Osteoblast (primary cell): ENCODE data around the gene TFPI. TPM values are rescaled to one million over a fixed set of nuclear protein-coding genes. Genes with fewer than 3 reads are reported as not detected.

Experiments used
- DNase-seq: peaks from one replicate; pipeline ENCODE4 v3.0.0; 2011; ENCODE audit warnings: low spot score, mixed read lengths; ENCODE audit not compliant: insufficient read length; ENCODE audit errors: missing footprints
- H2AFZ ChIP-seq: 2 replicates; pipeline ENCODE4 v1.6.0; 2011; ENCODE audit warnings: mild to moderate bottlenecking, low read length
- H3K27ac ChIP-seq: 2 replicates; pipeline ENCODE4 v1.5.1; 2011; ENCODE audit warnings: mild to moderate bottlenecking, low read depth, low read length, moderate library complexity
- H3K27me3 ChIP-seq: 2 replicates; pipeline ENCODE4 v1.6.0; 2012; ENCODE audit warnings: mild to moderate bottlenecking, control low read depth, inconsistent platforms, low read length, moderate library complexity; ENCODE audit not compliant: insufficient read depth
- H3K36me3 ChIP-seq: 2 replicates; pipeline ENCODE4 v1.5.1; 2011; ENCODE audit warnings: mild to moderate bottlenecking, low read length, control low read depth, moderate library complexity; ENCODE audit not compliant: insufficient read depth
- H3K4me1 ChIP-seq: 2 replicates; pipeline ENCODE4 v1.5.1; 2011; ENCODE audit warnings: mild to moderate bottlenecking, low read length, control low read depth, moderate library complexity; ENCODE audit not compliant: insufficient read depth
- H3K4me2 ChIP-seq: 2 replicates; pipeline ENCODE4 v1.6.0; 2011; ENCODE audit warnings: mild to moderate bottlenecking, low read length; ENCODE audit not compliant: insufficient read depth
- H3K4me3 ChIP-seq: fragments of 200-600 bp; sonication (generic); 3 replicates; pipeline ENCODE4 v1.5.1; 2012; ENCODE audit warnings: mild to moderate bottlenecking, low read length, inconsistent platforms; ENCODE audit not compliant: insufficient read depth
- H3K79me2 ChIP-seq: 2 replicates; pipeline ENCODE4 v1.6.0; 2012; ENCODE audit warnings: mild to moderate bottlenecking, low read length, control low read depth, inconsistent platforms; ENCODE audit not compliant: insufficient read depth
- H3K9me3 ChIP-seq: 2 replicates; pipeline ENCODE4 v1.5.1; 2011; ENCODE audit warnings: low read depth, low read length, control low read depth
- H4K20me1 ChIP-seq: 2 replicates; pipeline ENCODE4 v1.6.0; 2012; ENCODE audit warnings: mild to moderate bottlenecking, low read length, control low read depth; ENCODE audit not compliant: insufficient read depth
- CTCF ChIP-seq: IDR thresholded peaks from 2 replicates; pipeline ENCODE4 v1.5.1; 2011; ENCODE audit warnings: mild to moderate bottlenecking, low read depth, low read length, moderate library complexity; ENCODE audit errors: extremely low read depth
- total RNA-seq: library from RNA; depleted of rRNA; stranded (reverse); fragments of >200 nt; gene quantifications from 2 replicates; pipeline ENCODE4 v1.2.3, GENCODE V29; 2012

TFPI gene
- total RNA-seq, 1 donor = 123 TPM

- no peak overlapping the region for H3K27ac ChIP-seq
- no peaks in the 10 kb centered on the region for H3K9me3 ChIP-seq
- no peak overlapping the region for H3K4me3 ChIP-seq
- H3K4me1 ChIP-seq = no peaks in the 10 kb centered on the region
- TF ChIP-seq CTCF = no peak
- H3K4me2 ChIP-seq = no peak overlapping the region
- no peaks in the 10 kb centered on the region for H3K27me3 ChIP-seq
- H4K20me1 ChIP-seq = no peaks in the 10 kb centered on the region
- H3K36me3 ChIP-seq = peaks cover 27% of the 10 kb centered on the region
- no peak overlapping the region for H2AFZ ChIP-seq
- H3K79me2 ChIP-seq = no peaks in the 10 kb centered on the region
- no peak for DNase-seq
Measured at GRCh38 chr2:187481543-187481942, 72.7 kb downstream of the TFPI start.

- Histone ChIP-seq H3K9me3 (no peaks in the 10 kb centered on the region), H3K4me2 (no peak overlapping the region), H3K36me3 (peaks cover 18% of the 10 kb centered on the region), H3K27me3 (no peaks in the 10 kb centered on the region), H2AFZ (no peak overlapping the region), H3K4me1 (no peaks in the 10 kb centered on the region), H4K20me1 (no peaks in the 10 kb centered on the region), H3K27ac (peak overlapping the region; percentile 6), H3K4me3 (no peak overlapping the region), H3K79me2 (no peaks in the 10 kb centered on the region)
- TF ChIP-seq CTCF = no peak
- DNase-seq = no peak
Measured at GRCh38 chr2:187478719-187479118, 75.5 kb downstream of the TFPI start.

- Histone ChIP-seq H2AFZ (no peak overlapping the region), H3K27me3 (no peaks in the 10 kb centered on the region), H4K20me1 (no peaks in the 10 kb centered on the region), H3K4me2 (no peak overlapping the region), H3K79me2 (no peaks in the 10 kb centered on the region), H3K27ac (no peak overlapping the region), H3K36me3 (peaks cover 23% of the 10 kb centered on the region), H3K4me3 (no peak overlapping the region), H3K4me1 (no peaks in the 10 kb centered on the region), H3K9me3 (no peaks in the 10 kb centered on the region)
- TF ChIP-seq CTCF = no peak
- no peak for DNase-seq
Measured at GRCh38 chr2:187477051-187477450, 77.2 kb downstream of the TFPI start.

GRCh38 chr2:187475499-187476248 lies 78.6 kb downstream of the TFPI start:
- peak overlapping the region; percentile 40 for H3K27ac ChIP-seq

More at GRCh38 chr2:187475499-187476248, 78.6 kb downstream of the TFPI start:
- H3K36me3 ChIP-seq = peaks cover 24% of the 10 kb centered on the region
- no peak for DNase-seq
- TF ChIP-seq CTCF = no peak
- no peak overlapping the region for H2AFZ ChIP-seq
- H3K4me3 ChIP-seq = no peak overlapping the region
- H4K20me1 ChIP-seq = no peaks in the 10 kb centered on the region
- H3K4me2 ChIP-seq = no peak overlapping the region
- H3K27me3 ChIP-seq = no peaks in the 10 kb centered on the region
- no peaks in the 10 kb centered on the region for H3K9me3 ChIP-seq
- no peaks in the 10 kb centered on the region for H3K4me1 ChIP-seq
- H3K79me2 ChIP-seq = no peaks in the 10 kb centered on the region
